Karpas-422 (cell line): Measurements from ENCODE around the gene ALDH16A1. TPM values are rescaled to one million over a fixed set of nuclear protein-coding genes. Genes with fewer than 3 reads are reported as not detected.

Experiments
- DNase-seq: peaks from one replicate; pipeline ENCODE4 v3.0.0-alpha.2; 2015
- H2AFZ ChIP-seq: fragments of 200-600 bp; sonication (generic); 2 replicates; pipeline ENCODE4 v1.6.1; 2014; ENCODE audit warnings: antibody characterized with exemption, low read length, mixed read lengths
- H3K27ac ChIP-seq: fragments of 200-600 bp; sonication (generic); 2 replicates; pipeline ENCODE4 v1.5.1; 2014; ENCODE audit warnings: mild to moderate bottlenecking, low read length, moderate library complexity
- H3K27me3 ChIP-seq: fragments of 200-600 bp; sonication (generic); 2 replicates; pipeline ENCODE4 v1.6.1; 2014; ENCODE audit warnings: low read length, mixed read lengths
- H3K36me3 ChIP-seq: fragments of 200-600 bp; sonication (generic); 2 replicates; pipeline ENCODE4 v1.6.1; 2014; ENCODE audit warnings: low read length, mixed read lengths; ENCODE audit not compliant: insufficient read depth
- H3K4me1 ChIP-seq: fragments of 200-600 bp; sonication (generic); 2 replicates; pipeline ENCODE4 v1.6.1; 2014; ENCODE audit warnings: mild to moderate bottlenecking, low read length, mixed read lengths
- H3K4me2 ChIP-seq: fragments of 200-600 bp; sonication (generic); 2 replicates; pipeline ENCODE4 v1.6.1; 2014; ENCODE audit warnings: low read length, low read depth, mild to moderate bottlenecking; ENCODE audit not compliant: poor library complexity, severe bottlenecking
- H3K4me3 ChIP-seq: fragments of 200-600 bp; sonication (generic); 2 replicates; pipeline ENCODE4 v1.5.1; 2014; ENCODE audit warnings: mild to moderate bottlenecking, antibody characterized with exemption, low read length, mixed read lengths
- H3K79me2 ChIP-seq: fragments of 200-600 bp; sonication (generic); 2 replicates; pipeline ENCODE4 v1.6.1; 2014; ENCODE audit warnings: mild to moderate bottlenecking, low read length, mixed read lengths
- H3K9ac ChIP-seq: fragments of 200-600 bp; sonication (generic); 2 replicates; pipeline ENCODE4 v1.6.0; 2014; ENCODE audit warnings: low read length
- H3K9me2 ChIP-seq: fragments of 200-600 bp; sonication (generic), shearing (Covaris generic); replicated peaks from 2 replicates; pipeline ENCODE4 v1.6.0; 2014; ENCODE audit warnings: mild to moderate bottlenecking, low read length, moderate library complexity; ENCODE audit not compliant: insufficient read depth
- H3K9me3 ChIP-seq: fragments of 300-700, 200-600 bp; sonication (generic); 2 replicates; pipeline ENCODE4 v1.6.1; 2014; ENCODE audit warnings: low read length, mixed read lengths
- H4K20me1 ChIP-seq: fragments of 200-600 bp; sonication (generic); 2 replicates; pipeline ENCODE4 v1.6.1; 2014; ENCODE audit warnings: mild to moderate bottlenecking, antibody characterized with exemption, low read length, low read depth; ENCODE audit not compliant: insufficient read depth
- total RNA-seq: library from RNA; depleted of rRNA; stranded (reverse); fragments of >200 nt; shearing (Covaris generic); gene quantifications from 2 replicates; pipeline ENCODE4 v1.2.3, GENCODE V29; 2014; ENCODE audit warnings: low replicate concordance

ALDH16A1 gene
- total RNA-seq, 1 experiment from 2014 or later: 15.9 TPM

DNA sequence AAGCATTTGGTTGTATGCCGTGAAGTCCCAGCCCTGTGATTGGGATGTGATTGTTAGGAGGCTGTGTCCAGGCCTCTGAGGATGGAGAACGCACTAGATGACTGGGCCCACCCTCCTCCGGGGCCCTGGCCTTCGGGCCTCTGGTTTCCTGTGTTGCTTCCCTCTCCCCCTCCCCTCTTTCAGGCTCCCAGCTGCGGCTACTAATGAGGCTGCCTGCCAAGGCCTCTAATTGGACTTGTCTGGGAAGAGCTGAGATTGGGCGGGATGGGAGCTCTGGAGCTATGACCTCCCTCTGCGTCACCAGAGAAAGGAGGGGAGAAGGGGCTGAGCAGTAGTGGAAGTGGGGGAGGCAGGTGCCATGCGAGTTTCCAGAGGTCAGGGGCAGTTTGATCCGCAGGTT, 39.7 kb upstream of the ALDH16A1 start:
- H3K4me2 ChIP-seq: no peak overlapping the region
- no peak for DNase-seq
- no peaks in the 10 kb centered on the region for H4K20me1 ChIP-seq
- H3K36me3 ChIP-seq: no peaks in the 10 kb centered on the region
- H3K9ac ChIP-seq: no peak overlapping the region
- no peak overlapping the region for H3K4me3 ChIP-seq
- no peaks in the 10 kb centered on the region for H3K79me2 ChIP-seq
- H3K27ac ChIP-seq: no peak overlapping the region
- no peak overlapping the region for H2AFZ ChIP-seq
- no peaks in the 10 kb centered on the region for H3K27me3 ChIP-seq
- no peaks in the 10 kb centered on the region for H3K9me3 ChIP-seq
- H3K4me1 ChIP-seq: peaks cover 79% of the 10 kb centered on the region
- no peaks in the 10 kb centered on the region for H3K9me2 ChIP-seq

DNA sequence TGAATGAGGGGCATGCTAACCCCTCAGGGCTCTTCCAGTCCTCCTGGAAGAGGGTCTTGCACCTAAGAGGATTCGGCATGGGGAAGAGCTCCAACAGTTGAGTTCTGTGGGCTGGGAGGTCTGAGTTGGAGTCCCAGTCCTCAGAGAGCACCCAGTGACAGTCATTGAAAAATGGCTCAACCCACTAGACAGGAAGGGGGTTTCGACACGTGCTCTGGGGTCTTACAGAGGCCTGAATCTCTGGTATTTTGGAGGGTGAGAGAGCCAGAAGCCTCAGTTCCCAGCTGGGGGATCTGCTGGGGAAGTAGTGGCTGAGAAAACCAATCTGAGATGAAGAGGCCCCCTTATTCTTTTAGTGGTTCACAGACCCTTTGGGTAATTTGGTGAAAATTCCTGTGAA, 38.8 kb upstream of the ALDH16A1 start:
- peak overlapping the region; percentile 63; the same call in 1 of the 2 replicates for H3K9ac ChIP-seq
- no peak overlapping the region for H2AFZ ChIP-seq
- H4K20me1 ChIP-seq: no peaks in the 10 kb centered on the region
- H3K4me3 ChIP-seq: no peak overlapping the region
- H3K4me1 ChIP-seq: peaks cover 70% of the 10 kb centered on the region
- peak overlapping the region; percentile 50 for H3K4me2 ChIP-seq
- no peaks in the 10 kb centered on the region for H3K9me3 ChIP-seq
- no peaks in the 10 kb centered on the region for H3K79me2 ChIP-seq
- H3K9me2 ChIP-seq: no peaks in the 10 kb centered on the region
- H3K27ac ChIP-seq: no peak overlapping the region; the same call in 1 of the 2 replicates
- H3K27me3 ChIP-seq: no peaks in the 10 kb centered on the region
- H3K36me3 ChIP-seq: no peaks in the 10 kb centered on the region
- DNase-seq: no peak

DNA sequence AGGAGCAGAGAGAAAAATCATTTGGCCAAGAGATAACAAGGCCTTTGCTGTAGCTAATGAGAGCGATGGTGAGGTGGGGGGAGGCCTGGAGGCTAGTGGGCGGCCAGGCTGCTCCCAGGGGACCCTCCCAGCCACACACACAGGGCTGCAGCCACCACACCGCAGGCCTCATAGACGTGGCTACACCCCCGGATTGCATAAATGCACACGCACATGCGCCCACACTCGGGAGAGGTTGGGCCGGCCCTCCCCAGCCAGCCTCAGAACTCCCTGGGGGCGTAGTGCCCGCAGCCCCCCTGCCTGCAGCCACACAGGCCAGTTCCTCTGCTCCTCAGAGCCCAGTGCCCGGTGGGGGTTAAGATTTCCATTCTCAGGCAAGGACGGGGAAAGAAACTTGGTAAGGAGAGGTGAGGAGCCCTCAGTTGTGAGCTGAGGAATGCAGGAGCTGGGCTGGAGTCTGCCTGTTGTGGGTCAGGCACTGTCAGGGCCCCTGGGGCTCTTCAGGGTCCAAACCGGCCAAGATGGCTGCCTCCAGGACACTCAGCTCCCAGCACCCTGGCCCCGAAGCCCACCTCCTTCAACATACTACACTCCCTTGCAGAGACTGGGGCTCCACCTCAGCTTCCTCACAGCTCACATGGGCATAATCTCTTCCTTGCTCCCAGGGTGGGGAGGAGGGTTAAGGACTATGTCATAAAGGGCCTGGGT, 37.8 kb upstream of the ALDH16A1 start:
- Histone ChIP-seq H3K4me2 (peak overlapping the region; percentile 50), H2AFZ (peak overlapping the region; percentile 29; the same call in 1 of the 2 replicates), H4K20me1 (no peaks in the 10 kb centered on the region), H3K4me1 (peaks cover 60% of the 10 kb centered on the region), H3K4me3 (peak overlapping the region; percentile 1; the same call in 1 of the 2 replicates), H3K36me3 (no peaks in the 10 kb centered on the region), H3K79me2 (no peaks in the 10 kb centered on the region), H3K9ac (peak overlapping the region; percentile 63), H3K27me3 (no peaks in the 10 kb centered on the region), H3K9me2 (no peaks in the 10 kb centered on the region), H3K27ac (peak overlapping the region; percentile 33), H3K9me3 (no peaks in the 10 kb centered on the region)
- peak; percentile 89 for DNase-seq

DNA sequence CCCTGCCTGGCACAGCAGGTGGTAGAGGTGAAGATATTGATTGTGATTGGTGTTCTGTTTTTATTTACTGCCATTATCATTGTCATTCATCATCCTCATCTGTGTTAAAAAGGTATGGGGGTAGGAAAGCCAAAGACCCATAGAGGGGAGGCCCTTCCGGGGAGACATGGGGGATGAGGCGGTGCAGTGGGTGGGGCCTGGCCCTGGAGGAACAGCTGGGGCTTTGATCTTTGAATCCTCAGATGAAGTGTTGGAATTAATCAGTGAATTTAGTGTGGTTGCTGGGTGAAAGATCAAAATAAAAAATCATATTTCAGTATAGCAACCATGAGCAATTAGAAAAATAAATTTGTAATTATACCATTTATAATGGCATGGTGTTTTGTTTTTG, 37.2 kb upstream of the ALDH16A1 start:
- peak overlapping the region; percentile 63 for H3K9ac ChIP-seq
- peak overlapping the region; percentile 33 for H3K27ac ChIP-seq
- H3K9me2 ChIP-seq: no peaks in the 10 kb centered on the region
- H3K4me3 ChIP-seq: 0 out of 2 replicates have a peak overlapping the region, but pooled peaks have one; percentile 1
- peak overlapping the region; percentile 50 for H3K4me2 ChIP-seq
- no peaks in the 10 kb centered on the region for H3K27me3 ChIP-seq
- H3K79me2 ChIP-seq: no peaks in the 10 kb centered on the region
- H3K4me1 ChIP-seq: peaks cover 64% of the 10 kb centered on the region
- peak overlapping the region; percentile 29; the same call in 1 of the 2 replicates for H2AFZ ChIP-seq
- DNase-seq: peak; percentile 70
- no peaks in the 10 kb centered on the region for H3K36me3 ChIP-seq
- no peaks in the 10 kb centered on the region for H3K9me3 ChIP-seq
- H4K20me1 ChIP-seq: no peaks in the 10 kb centered on the region

DNA sequence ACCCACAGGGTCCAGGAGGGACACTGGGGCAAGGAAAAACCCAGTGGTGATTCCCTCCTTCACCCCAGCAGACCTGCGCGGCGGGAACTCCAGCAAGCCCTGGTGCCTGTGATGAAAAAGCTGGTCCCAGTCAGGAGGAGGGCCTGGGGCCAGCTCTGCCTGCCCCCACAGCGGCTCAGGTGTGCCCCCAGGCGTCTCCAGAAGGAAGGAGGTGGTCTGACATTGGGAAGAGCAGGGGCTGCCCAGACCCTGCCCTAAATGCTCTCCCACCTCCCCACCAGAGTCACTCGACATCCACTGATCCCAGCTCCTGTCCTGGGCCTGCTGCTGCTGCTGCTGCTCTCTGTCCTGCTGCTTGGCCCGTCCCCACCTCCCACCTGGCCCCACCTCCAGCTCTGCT, 35.9 kb upstream of the ALDH16A1 start:
- Histone ChIP-seq H3K4me3 (no peak overlapping the region), H3K9ac (peak overlapping the region; percentile 44), H3K4me2 (no peak overlapping the region), H3K9me3 (no peaks in the 10 kb centered on the region), H3K27me3 (no peaks in the 10 kb centered on the region), H3K79me2 (no peaks in the 10 kb centered on the region), H4K20me1 (no peaks in the 10 kb centered on the region), H3K36me3 (no peaks in the 10 kb centered on the region), H3K27ac (no peak overlapping the region), H2AFZ (no peak overlapping the region), H3K4me1 (peaks cover 60% of the 10 kb centered on the region), H3K9me2 (no peaks in the 10 kb centered on the region)
- DNase-seq: peak; percentile 76

DNA sequence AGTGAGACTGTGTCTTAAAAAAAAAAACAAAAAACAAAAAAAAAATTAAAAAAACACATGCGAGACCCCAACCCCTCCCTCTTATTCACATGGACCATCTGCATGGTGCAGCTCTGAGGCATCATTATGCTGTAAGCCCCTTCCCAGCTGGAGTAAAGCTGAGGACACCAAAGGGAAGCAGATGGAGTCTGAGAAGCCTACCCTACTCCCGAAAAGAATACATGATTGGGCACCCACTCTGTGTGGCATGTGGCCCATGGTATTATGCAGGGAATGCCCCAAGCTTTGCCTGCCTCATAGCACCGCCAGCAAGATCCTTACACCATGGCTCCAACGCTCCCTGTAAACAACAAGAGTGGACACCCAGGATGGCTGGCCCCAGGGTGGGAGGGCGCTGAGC, 34.5 kb upstream of the ALDH16A1 start:
- Histone ChIP-seq H3K27me3 (no peaks in the 10 kb centered on the region), H3K79me2 (no peaks in the 10 kb centered on the region), H3K4me2 (no peak overlapping the region), H2AFZ (no peak overlapping the region), H3K9me2 (no peaks in the 10 kb centered on the region), H3K4me1 (peaks cover 63% of the 10 kb centered on the region), H3K36me3 (no peaks in the 10 kb centered on the region), H3K4me3 (no peak overlapping the region), H3K9me3 (no peaks in the 10 kb centered on the region), H4K20me1 (no peaks in the 10 kb centered on the region), H3K9ac (no peak overlapping the region), H3K27ac (no peak overlapping the region)
- DNase-seq: no peak

DNA sequence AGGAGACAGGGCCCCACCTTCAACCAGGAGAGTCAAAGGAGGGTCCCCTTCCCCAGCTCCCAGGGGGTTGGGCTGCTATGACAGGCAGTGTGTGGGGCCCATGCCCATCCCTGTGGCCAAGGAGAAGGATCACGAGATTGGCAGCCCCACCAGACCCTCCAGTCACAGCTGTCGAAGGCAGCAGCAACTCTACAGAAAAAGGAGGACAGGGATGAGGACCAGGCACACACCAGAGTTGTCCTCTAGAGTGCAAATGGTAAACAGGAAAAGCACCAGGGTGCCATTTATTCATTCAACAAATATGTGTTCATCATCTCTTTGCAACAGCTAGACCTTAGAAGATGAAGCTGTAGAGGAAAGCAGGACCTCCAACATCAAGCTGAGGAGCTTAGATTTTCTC, 33.9 kb upstream of the ALDH16A1 start:
- Histone ChIP-seq H3K27ac (no peak overlapping the region), H3K4me3 (no peak overlapping the region), H3K9ac (no peak overlapping the region), H3K9me2 (no peaks in the 10 kb centered on the region), H3K4me2 (no peak overlapping the region), H3K27me3 (no peaks in the 10 kb centered on the region), H2AFZ (no peak overlapping the region), H3K4me1 (peaks cover 62% of the 10 kb centered on the region), H4K20me1 (no peaks in the 10 kb centered on the region), H3K36me3 (no peaks in the 10 kb centered on the region), H3K79me2 (no peaks in the 10 kb centered on the region), H3K9me3 (no peaks in the 10 kb centered on the region)
- DNase-seq: no peak

DNA sequence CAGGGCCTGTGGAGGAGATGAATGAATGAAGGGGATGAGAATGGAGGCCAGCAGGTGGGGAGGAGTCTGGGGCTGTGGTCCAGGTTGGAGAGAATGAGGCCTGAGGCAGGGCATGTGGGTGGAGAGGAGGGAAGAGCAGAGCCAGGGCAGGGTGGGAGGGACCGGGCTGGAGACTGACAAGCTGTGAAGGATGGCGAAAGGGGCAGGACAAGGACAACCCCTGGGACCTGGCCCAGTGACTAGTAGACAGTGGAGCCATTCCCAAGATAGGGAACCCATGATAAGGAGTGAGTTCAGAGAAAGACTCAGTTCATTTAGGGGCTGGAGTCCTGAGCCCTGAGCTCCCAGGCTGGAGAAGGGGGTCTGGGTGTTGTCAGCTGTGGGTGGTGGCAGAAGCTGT, 32.8 kb upstream of the ALDH16A1 start:
- Histone ChIP-seq H3K36me3 (no peaks in the 10 kb centered on the region), H3K4me1 (peaks cover 57% of the 10 kb centered on the region), H3K9ac (no peak overlapping the region), H3K9me2 (no peaks in the 10 kb centered on the region), H2AFZ (no peak overlapping the region), H3K79me2 (no peaks in the 10 kb centered on the region), H3K4me2 (no peak overlapping the region), H3K9me3 (no peaks in the 10 kb centered on the region), H4K20me1 (no peaks in the 10 kb centered on the region), H3K4me3 (no peak overlapping the region), H3K27me3 (no peaks in the 10 kb centered on the region), H3K27ac (no peak overlapping the region)
- DNase-seq: no peak
